Neural progenitor cell (in vitro differentiated cells): ENCODE results near the gene ELL.

Experiments
- EZH2 ChIP-seq: fragments of 200-600 bp; sonication (generic); IDR thresholded peaks from 2 replicates; pipeline ENCODE4 v1.6.1; 2017; ENCODE audit warnings: antibody characterized with exemption, mild to moderate bottlenecking, moderate library complexity
- TF ChIP-seq, protein P1 (sequence below): fragments of 200-600 bp; sonication (generic); IDR thresholded peaks from 2 replicates; pipeline ENCODE4 v1.5.1; 2017; ENCODE audit warnings: antibody characterized with exemption, mild to moderate bottlenecking

- TF ChIP-seq EZH2 = no peak
- TF ChIP-seq, protein P1, sequence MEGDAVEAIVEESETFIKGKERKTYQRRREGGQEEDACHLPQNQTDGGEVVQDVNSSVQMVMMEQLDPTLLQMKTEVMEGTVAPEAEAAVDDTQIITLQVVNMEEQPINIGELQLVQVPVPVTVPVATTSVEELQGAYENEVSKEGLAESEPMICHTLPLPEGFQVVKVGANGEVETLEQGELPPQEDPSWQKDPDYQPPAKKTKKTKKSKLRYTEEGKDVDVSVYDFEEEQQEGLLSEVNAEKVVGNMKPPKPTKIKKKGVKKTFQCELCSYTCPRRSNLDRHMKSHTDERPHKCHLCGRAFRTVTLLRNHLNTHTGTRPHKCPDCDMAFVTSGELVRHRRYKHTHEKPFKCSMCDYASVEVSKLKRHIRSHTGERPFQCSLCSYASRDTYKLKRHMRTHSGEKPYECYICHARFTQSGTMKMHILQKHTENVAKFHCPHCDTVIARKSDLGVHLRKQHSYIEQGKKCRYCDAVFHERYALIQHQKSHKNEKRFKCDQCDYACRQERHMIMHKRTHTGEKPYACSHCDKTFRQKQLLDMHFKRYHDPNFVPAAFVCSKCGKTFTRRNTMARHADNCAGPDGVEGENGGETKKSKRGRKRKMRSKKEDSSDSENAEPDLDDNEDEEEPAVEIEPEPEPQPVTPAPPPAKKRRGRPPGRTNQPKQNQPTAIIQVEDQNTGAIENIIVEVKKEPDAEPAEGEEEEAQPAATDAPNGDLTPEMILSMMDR = no peak
Measured at GRCh38 chr19:18538115-18538514, 16.2 kb upstream of the ELL start.
